Activated CD4-positive, alpha-beta T cell treated with anti-CD3 and anti-CD28 coated beads, Interleukin-2, amount 10 ng/mL, durations not matched to agents 7 days and 5 days (primary cell): ENCODE measurements around the gene SPACA9. TPM values are rescaled to one million over a fixed set of nuclear protein-coding genes. Genes with fewer than 3 reads are reported as not detected.

Source experiments
- CTCF ChIA-PET: fragments of 350-600 bp; sonication (Branson Sonifier 250); formaldehyde crosslinking; loops from one replicate; lab custom pipeline; 2021; ENCODE audit warnings: antibody characterized with exemption; lab: Charles Lee
- POLR2A ChIA-PET: fragments of 350-600 bp; sonication (Branson Sonifier 250); formaldehyde crosslinking; loops from one replicate; lab custom pipeline; 2021; ENCODE audit warnings: antibody characterized with exemption; lab: Charles Lee
- DNase-seq: peaks from one replicate; pipeline ENCODE4 v3.0.0-alpha.2; 2020
- H3K27ac Mint-ChIP-seq: one replicate; pipeline ENCODE4 v1.8.0; 2021; ENCODE audit warnings: mild to moderate bottlenecking, moderate library complexity, mixed read lengths
- H3K27me3 Mint-ChIP-seq: one replicate; pipeline ENCODE4 v1.8.0; 2021; ENCODE audit warnings: mixed read lengths
- H3K36me3 Mint-ChIP-seq: one replicate; pipeline ENCODE4 v1.8.0; 2021; ENCODE audit warnings: low read depth, mixed read lengths
- H3K4me1 Mint-ChIP-seq: one replicate; pipeline ENCODE4 v1.8.0; 2021; ENCODE audit warnings: mixed read lengths
- H3K4me3 Mint-ChIP-seq: one replicate; pipeline ENCODE4 v1.8.0; 2021; ENCODE audit warnings: mild to moderate bottlenecking, moderate library complexity, mixed read lengths
- H3K9me3 Mint-ChIP-seq: one replicate; pipeline ENCODE4 v1.8.0; 2021; ENCODE audit warnings: mixed read lengths
- total RNA-seq, 2 experiments: library from RNA; stranded (reverse); gene quantifications; one replicate each; pipeline ENCODE4 v1.2.3, GENCODE V29; 2021

The SPACA9 gene
- 1 to 10 TPM; 3.0 to 3.5 TPM for total RNA-seq

DNA sequence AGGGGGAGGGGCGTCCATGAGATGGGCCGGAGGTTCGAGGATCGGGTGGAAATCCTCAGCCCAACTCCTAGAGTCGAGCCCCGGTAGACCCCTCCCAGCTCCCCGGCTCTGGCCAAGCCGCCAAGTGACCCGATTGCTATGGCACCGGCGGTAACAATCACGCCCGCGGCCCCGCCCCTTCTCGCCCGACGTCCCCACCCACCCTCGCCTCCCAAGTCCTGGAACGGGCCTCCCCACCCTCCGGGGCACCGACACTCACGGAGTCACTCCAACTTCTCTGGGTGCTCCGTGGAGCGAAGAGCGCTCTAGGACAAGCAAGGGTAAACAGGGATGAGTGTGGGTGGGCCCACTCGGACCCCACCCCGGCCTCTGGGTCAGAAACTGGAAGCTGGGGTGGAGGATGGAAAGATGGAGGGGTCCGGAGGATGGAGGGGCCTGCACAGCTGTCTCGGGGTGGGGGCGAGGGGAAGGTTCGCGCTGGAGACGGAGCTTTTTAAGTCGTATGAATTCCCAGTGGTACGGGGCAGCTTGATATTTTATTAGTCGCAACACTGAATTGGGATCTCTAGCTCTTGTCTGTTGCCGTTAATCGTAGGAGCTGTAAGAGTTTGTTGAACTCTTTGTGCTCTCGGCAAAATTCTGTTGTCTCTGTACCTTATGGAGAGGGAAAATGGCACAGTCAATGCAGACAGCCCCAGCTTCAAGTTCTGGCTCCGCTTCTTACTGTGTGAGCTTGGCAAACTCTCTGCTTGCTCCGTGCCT lies at the start of gene SPACA9:
SPACA9 (plus strand) TSS at position 204 of the 762 bp plus-strand sequence. CDS start 5,050 bp downstream, outside the sequence.
- peak within 1 kb of the TSS; percentile 82 for H3K27ac Mint-ChIP-seq
- CTCF ChIA-PET, result interaction anchor here (1.1 to 1.3 kb wide), 2 partner anchors 19 to 30 kb away, joined by 3 to 4 read pairs; no protein-coding TSS in a partner anchor
- peak within 1 kb of the TSS; percentile 77 for H3K4me3 Mint-ChIP-seq
- H3K36me3 Mint-ChIP-seq, result no peaks in the 10 kb centered on the region
- peaks cover 33% of the 10 kb centered on the region for H3K4me1 Mint-ChIP-seq
- H3K27me3 Mint-ChIP-seq, result no peaks in the 10 kb centered on the region
- no peaks in the 10 kb centered on the region for H3K9me3 Mint-ChIP-seq
- POLR2A ChIA-PET, result no interaction called here
- DNase-seq, result peak; percentile 29

DNA sequence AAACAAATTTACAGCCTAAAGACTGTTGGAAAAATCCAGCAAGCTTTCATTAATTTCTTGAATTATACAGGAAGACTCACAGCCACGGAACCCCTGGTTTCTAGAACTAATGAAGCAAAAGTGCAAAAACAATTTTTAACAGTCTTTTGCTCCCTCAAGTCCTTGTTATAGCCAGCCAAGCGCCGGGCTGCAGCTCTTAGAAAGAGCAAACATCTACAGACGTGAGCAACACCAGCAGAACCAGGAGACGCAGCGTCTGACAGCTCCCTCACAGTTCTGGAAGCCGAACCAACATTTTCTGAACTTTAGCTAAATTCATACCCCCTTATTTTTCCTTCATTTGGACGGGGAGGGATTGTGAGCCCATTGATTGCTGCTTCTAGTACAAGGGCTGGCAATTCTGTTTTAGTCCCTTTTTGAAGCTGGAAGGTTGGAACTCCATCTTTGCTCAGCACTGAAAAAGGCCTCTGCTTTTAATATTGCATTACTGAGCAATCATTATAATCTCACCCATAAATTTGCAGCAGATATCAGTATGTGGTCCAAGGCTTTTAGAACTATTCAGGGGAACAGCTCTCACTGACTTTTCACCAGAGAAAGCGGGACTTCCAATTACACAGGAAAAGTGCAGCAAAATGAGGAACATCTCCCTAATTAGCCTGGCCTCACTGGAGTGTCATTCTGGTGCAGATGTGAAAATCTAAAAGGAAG lies 46.4 kb upstream of the SPACA9 start:
- peaks cover 10% of the 10 kb centered on the region for H3K27me3 Mint-ChIP-seq
- ChIA-PET POLR2A (no interaction called here), CTCF (interaction anchor here (0.6 to 0.7 kb wide), 2 partner anchors 50 to 137 kb away, joined by 3 to 7 read pairs; no protein-coding TSS in a partner anchor)
- no peak overlapping the region for H3K27ac Mint-ChIP-seq
- H3K4me1 Mint-ChIP-seq, result no peaks in the 10 kb centered on the region
- no peaks in the 10 kb centered on the region for H3K36me3 Mint-ChIP-seq
- no peak for DNase-seq
- no peak overlapping the region for H3K4me3 Mint-ChIP-seq
- no peaks in the 10 kb centered on the region for H3K9me3 Mint-ChIP-seq

DNA sequence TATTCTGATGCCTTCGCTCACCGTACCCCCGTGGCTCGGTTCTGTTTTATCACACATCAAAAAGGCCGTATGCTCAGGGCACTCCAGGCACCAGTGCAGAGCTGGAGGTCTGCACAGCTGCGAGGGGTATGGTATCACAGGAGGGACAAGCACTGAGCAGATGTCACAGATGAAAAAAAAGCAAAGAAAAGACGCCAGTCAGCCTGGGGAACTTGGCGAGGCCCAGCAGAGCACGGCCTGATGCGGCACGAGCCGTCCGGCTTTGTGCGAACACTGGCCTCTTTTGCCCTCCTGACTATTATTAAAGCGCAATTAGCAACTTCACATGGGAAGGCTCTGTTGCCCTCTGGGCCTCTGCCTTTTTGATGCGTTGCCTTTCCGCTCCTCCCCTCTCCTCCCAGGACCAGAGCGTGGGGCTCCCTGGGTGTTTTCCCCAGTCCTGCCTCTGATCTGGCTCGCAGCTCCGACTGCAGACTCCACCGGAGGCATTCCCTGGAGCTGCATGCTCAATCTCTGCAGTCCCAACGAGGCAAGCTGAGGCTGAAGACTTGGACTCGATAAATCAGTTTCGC lies 45.1 kb upstream of the SPACA9 start:
- Mint-ChIP-seq H3K27me3 (peaks cover 10% of the 10 kb centered on the region), H3K36me3 (no peaks in the 10 kb centered on the region), H3K4me3 (no peak overlapping the region), H3K27ac (no peak overlapping the region), H3K4me1 (no peaks in the 10 kb centered on the region), H3K9me3 (no peaks in the 10 kb centered on the region)
- ChIA-PET CTCF (no interaction called here), POLR2A (no interaction called here)
- no peak for DNase-seq

DNA sequence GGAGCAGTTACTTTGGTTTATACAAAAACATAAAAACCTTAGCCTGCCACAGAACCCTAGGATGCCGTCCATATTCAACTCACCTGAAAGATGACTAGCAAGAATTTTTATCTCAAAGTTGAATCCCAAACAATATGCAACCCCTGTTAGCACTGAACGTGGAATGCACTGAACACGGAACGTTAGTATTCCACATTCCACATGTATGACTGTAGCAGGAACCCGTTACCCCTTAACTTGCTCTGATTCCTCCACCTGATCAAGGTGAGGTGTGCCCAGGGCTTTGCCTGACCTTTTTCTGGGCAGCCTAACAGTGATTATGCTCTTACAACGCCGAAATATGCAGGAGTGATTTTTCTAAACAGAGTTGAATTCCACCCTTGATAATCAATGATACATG lies 44.4 kb upstream of the SPACA9 start:
- Mint-ChIP-seq H3K27ac (no peak overlapping the region), H3K9me3 (no peaks in the 10 kb centered on the region), H3K27me3 (peaks cover 7% of the 10 kb centered on the region), H3K4me1 (no peaks in the 10 kb centered on the region), H3K4me3 (no peak overlapping the region), H3K36me3 (no peaks in the 10 kb centered on the region)
- CTCF ChIA-PET, result no interaction called here
- no peak for DNase-seq
- POLR2A ChIA-PET, result no interaction called here

DNA sequence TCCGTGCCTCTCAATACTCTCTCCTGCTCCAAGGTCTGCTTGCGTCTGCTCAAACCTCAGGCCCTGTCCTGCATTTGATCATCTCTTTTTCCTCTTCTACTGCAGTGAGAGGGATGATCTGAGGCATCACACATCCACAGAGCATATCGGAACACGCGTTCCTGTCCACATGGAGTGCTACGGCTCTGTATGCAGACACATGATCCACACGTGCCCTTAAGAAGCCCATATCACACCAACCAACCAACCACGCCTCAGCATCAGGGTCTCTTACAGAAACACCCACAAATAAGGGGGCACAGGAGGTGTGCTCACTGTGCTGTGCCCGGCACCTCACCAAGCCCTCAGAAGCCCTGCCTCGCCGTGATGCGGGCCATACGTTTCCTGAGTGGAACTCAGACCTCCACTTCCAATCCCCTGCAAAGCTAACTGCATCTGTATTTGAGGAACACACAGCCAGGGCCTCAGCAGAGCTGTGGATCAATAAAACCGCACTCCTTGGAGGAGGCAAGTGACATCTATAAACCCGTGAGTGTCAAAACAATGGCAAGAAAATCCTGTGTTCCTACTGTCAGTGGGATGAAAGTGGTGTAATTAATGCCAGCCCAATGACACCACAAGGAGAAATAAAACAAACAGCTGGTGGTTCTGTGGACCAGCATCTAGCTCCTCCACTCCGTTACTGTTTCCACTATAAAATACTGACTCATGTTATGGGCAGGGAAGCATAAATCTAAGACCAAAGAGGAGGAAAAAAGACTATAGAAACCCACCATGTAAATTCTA lies 41.0 kb upstream of the SPACA9 start:
- H3K36me3 Mint-ChIP-seq, result no peaks in the 10 kb centered on the region
- H3K27ac Mint-ChIP-seq, result no peak overlapping the region
- POLR2A ChIA-PET, result interaction anchor here (0.9 kb wide), 1 partner anchor 33 kb away, joined by 3 read pairs; no protein-coding TSS in a partner anchor
- no peaks in the 10 kb centered on the region for H3K27me3 Mint-ChIP-seq
- H3K9me3 Mint-ChIP-seq, result no peaks in the 10 kb centered on the region
- no peak for DNase-seq
- CTCF ChIA-PET, result interaction anchor here (0.8 kb wide), 1 partner anchor 13 kb away, joined by 3 read pairs; no protein-coding TSS in a partner anchor
- H3K4me1 Mint-ChIP-seq, result no peaks in the 10 kb centered on the region
- H3K4me3 Mint-ChIP-seq, result no peak overlapping the region

DNA sequence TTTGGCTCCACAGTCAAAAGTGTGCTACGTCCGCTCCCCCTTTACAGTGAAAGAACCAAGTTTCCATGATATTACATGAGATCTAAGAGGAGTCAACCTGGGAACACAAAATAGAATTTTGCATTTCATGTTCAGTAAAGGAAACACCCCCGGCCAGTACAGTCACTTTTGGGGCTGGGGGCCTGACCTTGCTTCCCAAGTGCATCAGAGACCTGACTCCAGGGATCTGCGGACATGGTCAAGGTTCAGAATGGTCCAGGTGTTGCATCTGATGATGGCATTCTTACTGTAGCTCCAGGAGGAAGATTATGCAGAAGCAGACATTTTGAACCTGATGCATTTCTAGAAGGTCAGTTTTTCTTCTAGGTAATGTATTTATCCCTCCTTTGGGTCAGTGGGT lies 40.4 kb upstream of the SPACA9 start:
- Mint-ChIP-seq H3K27me3 (no peaks in the 10 kb centered on the region), H3K4me3 (no peak overlapping the region), H3K9me3 (no peaks in the 10 kb centered on the region), H3K4me1 (no peaks in the 10 kb centered on the region), H3K36me3 (no peaks in the 10 kb centered on the region), H3K27ac (no peak overlapping the region)
- ChIA-PET CTCF (no interaction called here), POLR2A (interaction anchor here (0.9 kb wide), 1 partner anchor 33 kb away, joined by 3 read pairs; no protein-coding TSS in a partner anchor)
- DNase-seq, result no peak

DNA sequence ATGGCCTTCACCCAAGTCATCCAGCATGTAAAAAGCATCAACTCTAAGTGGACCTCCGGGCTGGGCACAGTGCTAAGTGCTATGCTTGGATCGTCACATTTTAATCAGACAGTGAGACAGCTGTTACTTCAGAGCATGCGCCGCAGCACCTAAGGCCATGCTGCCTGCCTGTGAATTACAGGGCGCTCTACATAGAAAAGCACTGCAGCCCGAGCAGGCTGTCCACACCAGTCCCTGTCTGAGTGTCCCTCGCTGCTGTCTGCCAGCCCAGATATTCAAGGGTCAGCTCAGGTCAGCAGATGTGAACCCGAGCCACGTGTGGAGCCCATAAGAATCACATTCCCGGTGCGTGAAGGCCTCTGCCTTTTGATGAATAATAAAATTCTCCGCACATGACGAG lies 37.7 kb upstream of the SPACA9 start:
- Mint-ChIP-seq H3K4me3 (no peak overlapping the region), H3K27me3 (no peaks in the 10 kb centered on the region), H3K9me3 (no peaks in the 10 kb centered on the region), H3K36me3 (no peaks in the 10 kb centered on the region), H3K27ac (no peak overlapping the region), H3K4me1 (no peaks in the 10 kb centered on the region)
- no peak for DNase-seq
- POLR2A ChIA-PET, result no interaction called here
- CTCF ChIA-PET, result no interaction called here

DNA sequence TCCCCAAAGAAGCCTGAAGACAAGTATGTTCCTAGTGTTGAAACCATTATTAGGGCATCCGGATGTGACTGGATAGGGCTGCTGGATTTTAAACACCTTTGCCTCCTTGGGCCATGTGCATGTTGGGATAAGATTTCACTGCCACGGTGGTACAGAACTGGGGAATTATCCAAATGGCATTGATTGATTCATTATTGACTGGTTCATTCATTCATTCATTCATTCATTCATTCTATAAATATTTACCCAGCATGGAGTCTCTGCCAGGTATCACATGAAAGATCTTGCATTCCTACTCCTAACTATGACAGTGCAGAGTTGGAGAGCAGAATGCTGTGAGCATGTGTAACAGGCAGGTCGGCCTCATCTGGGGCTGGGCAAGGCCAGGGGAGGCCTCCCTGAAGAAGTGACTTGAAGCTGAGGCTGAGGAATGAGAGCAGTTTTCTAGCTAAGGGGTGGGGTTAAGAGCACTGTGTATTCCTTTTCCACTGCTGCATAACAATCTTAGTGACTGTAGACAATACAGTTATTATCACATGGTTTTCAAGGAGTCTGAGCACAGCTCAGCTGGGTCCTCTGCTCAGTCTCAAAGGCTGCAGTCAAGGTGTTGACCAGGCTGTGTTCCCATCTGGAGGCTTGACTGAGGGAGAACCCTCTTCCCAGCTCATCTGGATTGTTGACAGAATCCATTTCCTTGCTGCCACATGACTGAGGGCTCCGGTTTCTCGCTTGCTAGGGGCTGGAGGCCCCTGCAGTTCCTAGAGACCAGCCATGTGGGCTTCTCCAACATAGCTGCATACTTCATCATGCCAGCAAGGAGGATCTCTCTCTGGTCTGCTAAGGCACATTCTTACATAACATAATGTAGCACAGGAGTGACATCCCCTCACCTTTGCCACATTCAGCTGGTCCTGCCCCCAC lies 36.3 kb upstream of the SPACA9 start:
- ChIA-PET POLR2A (no interaction called here), CTCF (no interaction called here)
- DNase-seq, result no peak
- Mint-ChIP-seq H3K4me1 (no peaks in the 10 kb centered on the region), H3K36me3 (no peaks in the 10 kb centered on the region), H3K27me3 (no peaks in the 10 kb centered on the region), H3K4me3 (no peak overlapping the region), H3K27ac (no peak overlapping the region), H3K9me3 (no peaks in the 10 kb centered on the region)

DNA sequence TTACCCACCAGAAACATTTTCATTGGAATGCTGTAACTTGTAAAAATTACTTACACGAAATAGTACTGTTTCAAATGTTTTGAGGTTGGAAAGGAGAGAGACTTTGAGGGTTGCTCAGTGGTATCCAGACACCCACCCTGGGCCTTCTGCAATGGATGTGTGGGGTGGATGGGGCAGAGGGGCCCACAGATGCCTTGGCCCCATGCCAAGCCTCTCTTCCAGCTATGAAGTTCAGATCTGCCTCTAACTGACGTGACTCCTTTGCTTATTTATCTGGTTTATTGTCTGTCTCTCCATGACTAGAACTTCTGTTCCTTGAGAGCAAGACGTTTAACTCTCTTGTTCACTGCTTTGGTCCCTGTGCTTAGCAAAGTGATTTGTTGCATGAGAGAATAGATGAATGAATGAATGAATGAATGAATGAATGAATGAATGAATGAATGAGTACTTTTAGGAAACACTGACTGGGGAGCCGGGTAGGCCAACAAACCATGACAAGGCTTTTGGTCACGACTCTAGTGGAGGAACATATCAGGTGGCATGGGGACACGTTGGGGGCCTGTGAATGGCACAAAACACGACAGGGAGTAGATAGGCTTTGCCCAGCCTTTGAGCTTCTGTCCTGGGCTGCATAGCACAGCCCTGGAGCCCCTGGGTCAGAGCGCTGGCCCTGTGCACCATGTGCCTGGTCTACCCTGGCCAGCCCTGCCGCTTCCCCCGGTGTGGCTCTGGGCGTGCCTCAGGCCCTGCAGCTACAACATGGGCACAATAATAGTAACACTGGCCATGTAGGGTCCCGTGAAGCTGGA lies 32.4 kb upstream of the SPACA9 start:
- no peaks in the 10 kb centered on the region for H3K27me3 Mint-ChIP-seq
- no peak overlapping the region for H3K27ac Mint-ChIP-seq
- H3K9me3 Mint-ChIP-seq, result no peaks in the 10 kb centered on the region
- ChIA-PET POLR2A (no interaction called here), CTCF (interaction anchor here (1.1 kb wide), 2 partner anchors 10 to 56 kb away, joined by 3 read pairs; no protein-coding TSS in a partner anchor)
- no peak for DNase-seq
- H3K4me1 Mint-ChIP-seq, result peaks cover 24% of the 10 kb centered on the region
- no peak overlapping the region for H3K4me3 Mint-ChIP-seq
- no peaks in the 10 kb centered on the region for H3K36me3 Mint-ChIP-seq

DNA sequence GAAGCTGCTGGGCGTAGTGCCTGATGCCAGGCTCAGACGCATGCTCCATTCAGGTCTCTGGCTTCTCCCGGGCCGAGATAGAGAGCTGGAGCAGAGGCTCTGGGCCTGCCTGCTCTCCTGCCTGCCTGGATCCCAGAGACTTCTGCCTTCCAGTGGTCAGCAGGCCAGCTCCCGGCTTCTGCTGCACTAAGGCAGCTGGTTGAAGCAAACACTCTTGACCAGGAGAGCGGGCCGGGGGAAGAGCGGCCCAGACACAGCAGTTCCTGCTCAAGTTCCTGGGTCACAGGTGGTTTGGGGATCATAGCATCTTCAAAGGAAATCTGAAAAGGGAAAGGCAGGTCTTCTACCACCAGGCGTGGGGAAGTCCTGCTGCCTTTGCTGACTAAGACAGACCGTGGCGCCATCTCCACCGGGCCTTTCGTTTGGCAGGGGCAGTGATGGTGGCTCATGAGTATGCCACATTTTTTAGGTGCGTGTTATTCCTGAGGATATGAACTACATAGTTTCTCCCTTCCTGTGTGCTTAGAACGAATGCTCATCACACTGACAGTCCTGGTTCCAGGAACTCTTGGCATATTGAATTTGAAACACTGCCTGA lies 31.7 kb upstream of the SPACA9 start:
- Mint-ChIP-seq H3K9me3 (no peaks in the 10 kb centered on the region), H3K27ac (no peak overlapping the region), H3K27me3 (no peaks in the 10 kb centered on the region), H3K4me3 (no peak overlapping the region), H3K36me3 (no peaks in the 10 kb centered on the region), H3K4me1 (peaks cover 31% of the 10 kb centered on the region)
- CTCF ChIA-PET, result interaction anchor here (1.1 kb wide), 2 partner anchors 9 to 55 kb away, joined by 3 read pairs; no protein-coding TSS in a partner anchor
- POLR2A ChIA-PET, result no interaction called here
- DNase-seq, result no peak
